Amniotic stem cell (primary cell): ENCODE measurements around the gene OR7D2.
A peak's percentile ranks its signal among the peaks of the same experiment; 100 is the strongest.
"Not testable (repeated sequence)": the region's sequence is repeated elsewhere in the genome, so short reads cannot be mapped to it uniquely, and the experiment has no call there.

Experiments used
- DNase-seq: peaks from one replicate; lab custom pipeline; 2025; lab: John Stamatoyannopoulos, UW

The OR7D2 gene

DNA sequence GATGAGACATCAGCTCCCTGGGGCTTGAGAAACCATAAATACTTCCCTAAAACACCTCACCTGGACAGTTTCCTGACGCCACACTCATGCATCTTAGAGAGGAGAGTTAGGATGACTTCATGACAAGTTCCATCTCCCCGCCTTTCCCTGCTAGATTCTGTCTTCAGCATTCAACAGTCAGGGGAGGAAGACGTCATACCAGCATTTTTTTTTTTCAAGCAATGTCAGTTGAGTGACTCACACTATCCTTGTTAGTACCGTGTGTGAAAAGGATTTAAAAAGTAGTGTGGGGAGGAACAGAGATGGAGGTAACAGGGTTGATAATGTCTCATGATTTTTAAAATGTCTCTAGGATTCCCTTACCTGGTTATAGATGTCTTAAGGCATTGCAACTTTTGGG lies at the start of gene OR7D2:
Gene OR7D2 (plus strand): TSS at position 79 of the 400 bp plus-strand sequence. CDS start 6,803 bp downstream, outside the sequence.
- DNase-seq: no peak

DNA sequence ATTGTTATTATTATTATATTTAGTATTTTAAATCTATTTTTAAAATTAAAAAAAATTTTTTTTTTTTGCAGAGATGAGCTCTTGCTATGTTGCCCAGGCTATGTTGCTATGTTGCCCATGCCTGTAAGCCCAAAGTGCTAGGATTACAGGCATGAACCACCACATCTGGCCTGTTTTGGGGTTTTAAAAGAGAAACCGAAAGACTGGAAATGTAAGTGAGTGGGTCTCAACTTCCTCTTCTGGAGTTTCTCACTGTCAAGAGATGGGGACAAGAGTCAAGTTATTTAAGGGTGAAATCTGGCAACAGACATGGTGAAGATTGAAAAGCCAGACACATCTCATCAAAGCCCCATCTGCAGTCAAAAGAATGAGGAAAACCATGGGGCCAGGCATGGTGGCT lies 47.8 kb upstream of the OR7D2 start:
- no peak for DNase-seq

DNA sequence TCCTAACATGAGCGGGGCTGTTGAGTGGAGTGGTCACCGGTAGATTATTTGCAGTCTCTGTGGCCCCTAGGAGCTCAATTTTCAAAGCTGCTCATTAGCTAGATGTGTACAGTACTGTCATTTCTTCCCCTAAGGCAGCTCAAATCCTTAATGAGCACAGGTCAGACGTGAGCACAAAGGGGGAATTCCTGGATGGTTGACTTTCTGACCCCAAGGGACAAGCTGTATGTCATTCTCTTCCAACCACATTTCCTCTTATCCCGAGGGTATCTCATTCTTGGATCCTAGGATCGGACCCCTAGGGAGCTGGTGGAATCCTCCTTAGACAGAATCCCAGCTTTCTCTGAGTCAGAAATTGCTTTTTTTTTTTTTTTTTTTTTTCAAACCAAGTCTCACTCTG lies 46.4 kb upstream of the OR7D2 start:
- DNase-seq: no peak

DNA sequence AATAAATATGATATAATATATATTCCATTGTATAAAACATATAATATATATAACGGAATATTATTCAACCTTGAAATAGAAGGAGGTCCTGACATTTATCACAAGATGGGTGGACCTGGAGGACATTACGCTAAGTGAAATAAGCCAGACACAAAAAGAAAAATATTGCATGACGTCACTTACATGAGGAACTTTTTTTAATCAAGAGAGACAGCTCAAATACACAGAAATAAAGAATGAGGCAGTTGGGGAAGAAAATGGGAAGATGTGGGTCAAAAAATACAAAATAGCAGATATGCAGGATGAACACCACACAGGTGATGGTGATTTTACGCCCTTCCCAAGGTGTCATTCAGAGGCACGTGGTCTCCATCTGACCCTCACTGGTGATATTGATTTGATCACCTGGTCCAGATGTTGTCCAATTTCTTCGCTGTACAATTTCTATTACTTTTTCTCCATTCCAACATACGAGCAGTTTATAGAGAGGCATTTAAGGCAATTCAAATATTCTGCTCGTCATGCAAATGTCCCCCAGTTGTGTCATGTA lies 39.1 kb upstream of the OR7D2 start:
- DNase-seq: no peak

DNA sequence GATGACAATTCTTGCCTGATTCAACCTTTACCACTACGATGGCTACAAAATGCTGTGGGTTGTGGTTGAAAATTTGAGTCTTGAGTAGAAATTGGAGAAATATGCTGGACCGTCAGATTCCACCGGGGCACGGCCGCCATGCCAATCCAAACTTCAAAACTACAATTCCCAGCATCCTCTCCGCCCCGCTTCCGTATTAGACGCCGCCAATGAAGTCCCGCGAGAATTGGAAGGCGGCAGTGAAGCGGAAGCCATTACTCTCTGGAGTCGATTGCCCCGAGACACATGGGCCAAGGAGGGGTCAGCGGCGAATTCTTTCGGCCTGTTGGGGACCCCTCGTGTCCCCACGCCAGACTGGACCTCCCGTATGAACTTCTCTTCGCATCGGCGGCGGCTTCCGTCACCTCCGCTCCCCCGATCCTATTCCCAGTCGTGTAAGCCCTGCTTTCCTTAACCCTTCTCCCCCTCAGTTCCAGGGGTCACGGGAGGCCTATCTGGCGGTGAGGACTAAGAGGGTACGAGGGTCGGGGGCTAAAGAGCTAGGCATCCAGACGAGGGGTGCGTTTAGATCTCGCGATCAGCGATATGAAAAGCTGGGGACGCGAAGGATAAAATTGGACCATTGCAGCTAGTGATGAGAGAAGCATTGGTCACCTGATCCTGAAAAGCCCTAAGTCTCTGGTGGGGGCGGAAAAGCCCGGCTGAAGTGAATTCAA lies 38.5 kb upstream of the OR7D2 start, which contains the start of gene ZNF317:
Gene ZNF317 (plus strand): TSS at position 239 of the 716 bp plus-strand sequence. CDS start 15,620 bp downstream, outside the sequence.
- DNase-seq: peak; percentile 83

DNA sequence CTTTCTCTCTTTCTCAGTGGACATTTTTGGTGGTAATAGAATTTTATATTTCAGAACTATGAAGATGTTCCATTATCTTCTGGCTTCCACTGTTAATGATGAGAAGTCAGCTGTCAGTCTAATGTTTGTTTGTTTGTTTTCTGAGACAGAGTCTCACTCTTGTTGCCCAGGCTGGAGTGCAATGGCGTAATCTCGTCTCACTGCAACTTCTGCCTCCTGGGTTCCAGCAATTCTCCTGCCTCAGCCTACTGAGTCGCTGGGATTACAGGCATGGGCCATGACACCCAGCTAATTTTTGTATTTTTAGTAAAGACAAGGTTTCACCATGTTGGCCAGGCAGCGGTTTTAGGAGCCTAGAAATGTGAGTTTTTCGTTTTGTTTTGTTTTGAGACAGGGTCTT lies 33.9 kb upstream of the OR7D2 start:
- DNase-seq: no peak

DNA sequence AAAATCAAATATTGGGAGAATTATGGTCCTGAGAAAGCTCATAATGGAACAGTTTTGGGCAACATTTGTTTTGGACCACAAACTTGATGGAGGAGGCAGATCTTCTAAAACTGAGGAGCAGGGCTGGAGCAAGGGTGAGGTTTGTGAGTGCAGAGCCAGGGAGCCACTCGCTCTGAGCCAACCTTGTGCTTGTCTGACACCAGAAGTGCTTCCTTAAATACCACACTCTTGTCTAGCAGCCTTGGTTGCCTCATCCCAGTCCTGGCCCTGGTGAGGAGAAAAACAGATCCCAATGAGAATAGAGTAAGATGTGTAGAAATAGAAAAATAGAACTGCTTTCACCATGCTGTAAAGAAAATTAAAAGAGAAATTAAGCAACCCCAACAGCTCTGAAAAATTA lies 31.9 kb upstream of the OR7D2 start:
- no peak for DNase-seq

DNA sequence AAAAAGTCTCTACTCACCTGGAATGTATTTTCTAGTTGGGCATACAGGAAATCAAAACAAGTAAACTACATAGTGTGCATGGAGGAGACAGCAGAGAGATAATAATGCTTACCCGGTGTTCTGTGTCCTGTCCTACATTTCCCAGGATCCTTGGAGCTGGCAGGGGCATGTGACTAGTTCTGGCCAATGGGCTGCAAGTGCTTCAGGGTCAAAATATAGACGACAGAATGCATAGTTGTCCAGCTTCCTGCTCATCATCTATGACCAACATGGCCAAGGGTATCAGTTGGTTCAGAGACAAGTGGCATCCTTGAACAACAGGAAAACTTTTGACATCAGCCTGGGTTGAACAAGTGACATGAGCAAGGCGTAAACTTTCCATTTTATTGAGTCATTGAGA lies 30.1 kb upstream of the OR7D2 start:
- DNase-seq: no peak

DNA sequence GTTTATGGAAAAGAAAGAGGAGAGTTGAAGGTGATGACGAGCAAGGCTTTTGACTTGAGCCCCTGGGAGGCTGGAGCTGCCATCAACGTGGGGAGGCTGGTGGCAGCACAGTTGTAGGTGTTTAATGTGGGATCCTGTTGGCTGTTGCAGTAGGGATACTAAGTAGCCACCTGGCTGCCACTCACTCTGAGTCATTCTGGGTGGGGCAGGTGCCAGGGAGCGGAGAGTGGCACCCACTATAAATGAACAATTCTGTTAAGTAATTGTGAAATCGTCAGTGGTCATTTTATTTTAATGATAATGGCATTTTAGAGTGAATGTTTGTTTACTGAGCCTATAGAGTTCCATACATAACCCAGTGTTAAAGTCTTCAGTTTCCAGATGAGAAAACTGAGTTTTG lies 28.8 kb upstream of the OR7D2 start:
- DNase-seq: no peak

DNA sequence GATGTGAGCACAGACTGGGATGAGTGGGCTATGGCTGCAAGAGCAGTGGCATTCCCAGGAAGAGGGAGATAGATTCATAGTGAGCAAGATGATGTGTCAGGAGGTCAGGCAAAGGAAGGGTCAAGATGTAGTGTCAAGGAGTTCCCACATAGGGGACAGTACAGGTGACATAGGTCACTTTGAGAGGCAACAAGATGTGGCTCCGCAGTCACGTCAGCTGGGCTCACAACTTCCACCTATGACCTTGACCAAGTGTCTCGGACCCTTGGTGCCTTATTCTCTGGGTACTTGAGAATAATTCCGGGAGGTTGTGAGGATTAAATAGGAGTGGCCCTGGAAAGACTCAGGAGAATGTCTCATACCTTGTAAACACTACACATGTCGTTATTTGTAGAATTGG lies 28.1 kb upstream of the OR7D2 start:
- DNase-seq: no peak

DNA sequence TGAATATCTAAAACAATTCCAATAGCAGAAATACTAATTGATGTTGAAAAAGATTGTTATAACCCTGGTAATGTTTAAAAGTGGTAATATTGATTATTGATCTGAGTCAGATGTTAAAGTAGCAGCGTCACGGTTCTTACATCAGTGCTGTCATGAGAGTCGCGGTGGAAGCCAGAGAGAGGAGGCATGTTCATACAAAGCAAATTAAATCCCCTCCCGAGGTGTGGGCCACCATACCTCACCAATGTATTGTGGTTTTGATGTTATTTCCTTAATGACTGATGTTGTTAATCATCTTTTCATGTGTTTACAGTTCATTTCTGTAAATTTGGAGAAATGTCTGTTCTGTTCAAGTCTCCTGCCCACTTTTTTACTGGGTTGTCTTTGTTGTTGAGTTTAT lies 27.4 kb upstream of the OR7D2 start:
- no peak for DNase-seq

DNA sequence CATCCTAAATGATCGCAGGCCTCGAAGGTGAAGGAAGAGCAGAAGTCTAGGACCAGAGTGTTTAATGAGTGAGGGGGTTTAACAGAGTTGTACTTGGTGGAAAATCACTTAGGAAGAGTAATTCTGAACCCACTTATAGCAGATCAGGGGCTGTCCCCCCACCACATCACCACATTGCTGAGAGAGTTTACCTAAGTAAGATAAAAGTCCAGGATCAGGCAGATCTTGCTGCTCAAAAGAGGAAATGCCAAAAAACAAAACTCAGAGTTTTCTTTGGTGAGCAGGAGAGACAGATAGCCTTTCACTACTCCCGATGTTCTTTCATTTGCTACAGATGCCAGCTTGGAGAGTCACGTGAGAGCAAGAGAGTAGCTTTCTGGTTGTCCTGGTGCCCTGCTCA lies 23.2 kb upstream of the OR7D2 start:
- DNase-seq: no peak

DNA sequence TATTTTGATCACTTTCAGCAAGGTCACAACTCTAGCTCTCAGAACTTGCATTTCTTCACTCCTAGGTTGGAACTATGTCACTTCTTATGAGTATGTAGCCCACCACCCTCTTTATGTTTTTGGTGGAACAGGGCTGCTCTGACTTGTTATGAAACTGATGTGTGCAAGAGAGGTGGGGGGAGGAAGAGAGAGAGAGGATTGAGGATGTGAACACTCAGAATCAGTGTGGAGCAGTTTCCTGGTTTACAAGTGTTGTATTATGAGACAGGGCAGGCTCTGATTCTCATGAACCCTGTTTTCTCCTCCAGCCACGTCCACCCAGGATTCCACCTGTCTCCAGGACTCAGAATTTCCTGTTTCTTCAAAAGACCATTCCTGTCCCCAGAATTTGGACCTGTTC lies 22.5 kb upstream of the OR7D2 start:
- DNase-seq: no peak

DNA sequence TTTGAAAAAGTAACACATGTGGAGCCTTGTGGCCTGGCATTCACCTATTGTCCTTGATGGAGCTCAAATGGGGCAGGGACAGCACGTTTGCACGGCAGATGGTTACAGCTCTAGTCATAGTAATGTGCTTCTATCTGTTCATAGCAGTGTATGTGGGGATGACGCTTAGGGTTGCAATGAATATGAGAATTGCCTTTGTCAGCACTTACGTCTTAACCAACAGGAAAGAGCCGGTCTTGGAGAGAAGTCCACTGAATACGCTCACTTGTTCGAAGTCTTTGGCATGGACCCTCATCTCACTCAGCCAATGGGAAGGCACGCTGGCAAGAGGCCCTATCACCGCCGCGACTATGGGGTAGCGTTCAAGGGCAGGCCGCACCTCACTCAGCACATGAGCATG lies 18.9 kb upstream of the OR7D2 start:
- no peak for DNase-seq

DNA sequence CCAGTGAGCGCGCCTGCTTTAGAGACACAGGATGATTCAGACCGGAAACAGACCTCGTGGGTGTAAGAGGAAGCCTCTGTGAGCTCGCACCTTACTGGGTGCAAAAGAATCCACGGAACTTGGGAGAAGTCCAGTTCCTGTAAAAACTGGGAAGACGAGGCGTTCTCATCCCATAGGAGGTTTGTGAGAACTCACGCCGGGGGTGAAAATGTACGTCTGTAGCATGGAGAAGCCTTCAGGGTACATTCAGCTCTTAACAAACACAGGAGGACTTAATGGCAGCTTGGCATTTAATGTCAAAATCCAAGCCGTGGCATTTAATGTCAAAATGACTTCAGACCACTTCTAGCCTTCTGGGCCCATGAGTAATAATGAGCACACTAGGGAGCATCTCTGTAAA lies 17.4 kb upstream of the OR7D2 start:
- no peak for DNase-seq

DNA sequence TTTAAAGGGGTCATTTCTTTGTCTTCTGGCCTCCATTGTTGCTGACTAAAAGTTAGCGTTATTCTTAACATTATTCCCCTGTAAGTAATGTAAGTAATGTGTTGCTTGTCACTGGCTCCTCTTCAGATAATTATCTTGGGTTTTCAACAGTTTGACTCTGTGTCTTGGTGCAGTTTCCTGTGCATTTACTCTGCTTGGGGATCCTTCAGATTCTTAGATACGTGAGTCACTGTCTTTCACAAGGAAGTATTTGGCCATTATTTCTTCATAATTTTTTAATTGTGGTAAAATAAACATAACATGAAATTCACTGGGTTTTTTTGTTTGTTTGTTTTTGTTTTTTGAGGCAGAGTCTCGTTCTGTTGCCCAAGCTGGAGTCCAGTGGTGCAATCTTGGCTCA lies 13.5 kb upstream of the OR7D2 start:
- no peak for DNase-seq

DNA sequence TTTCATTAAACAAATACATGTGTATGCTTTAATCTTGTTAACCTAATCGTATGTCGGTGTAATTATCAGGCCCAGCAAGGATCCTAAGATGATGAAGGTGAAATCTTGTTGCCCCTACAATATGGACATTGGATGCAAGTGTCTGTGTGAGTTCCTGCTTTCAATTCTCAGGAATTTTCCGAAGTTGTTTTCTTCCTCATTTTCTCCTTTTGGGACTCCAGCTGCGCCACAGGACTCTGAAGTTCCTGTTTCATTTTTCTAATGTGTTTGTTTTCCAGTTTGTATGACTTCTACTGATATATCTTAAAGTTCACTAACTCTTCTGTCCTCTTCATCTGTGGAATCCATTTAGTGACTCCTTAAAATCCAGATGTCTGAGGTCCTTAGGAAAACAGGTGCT lies 11.9 kb upstream of the OR7D2 start:
- no peak for DNase-seq

DNA sequence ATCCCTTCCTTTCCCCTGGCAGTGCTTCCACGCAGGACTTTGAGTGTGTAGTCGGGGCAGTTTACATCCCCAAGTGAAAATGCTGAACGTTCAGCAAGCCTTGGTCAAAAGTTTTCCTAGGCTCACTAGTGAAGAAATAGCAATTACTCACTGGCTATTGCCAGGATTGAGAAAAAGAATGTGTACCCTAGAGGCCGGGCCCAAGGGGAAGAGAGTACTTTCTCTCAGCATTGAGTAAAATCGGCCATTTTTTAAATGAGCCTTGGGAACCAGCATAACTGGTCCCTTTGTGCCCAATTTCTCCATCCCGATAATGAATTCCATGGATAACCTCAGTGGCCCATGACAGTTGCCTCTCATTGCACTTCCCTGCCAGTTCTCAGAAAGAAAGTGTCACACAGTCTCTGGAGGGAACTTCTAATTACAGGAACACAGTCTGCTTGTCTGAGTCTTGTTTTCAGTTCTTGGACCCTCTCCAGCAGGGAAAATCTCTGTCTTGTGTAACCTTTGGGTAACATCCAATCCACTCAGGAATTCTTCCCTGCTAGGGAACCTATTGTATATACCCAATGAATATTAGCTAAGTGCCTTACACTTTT lies 7.3 kb upstream of the OR7D2 start:
- DNase-seq: no peak

DNA sequence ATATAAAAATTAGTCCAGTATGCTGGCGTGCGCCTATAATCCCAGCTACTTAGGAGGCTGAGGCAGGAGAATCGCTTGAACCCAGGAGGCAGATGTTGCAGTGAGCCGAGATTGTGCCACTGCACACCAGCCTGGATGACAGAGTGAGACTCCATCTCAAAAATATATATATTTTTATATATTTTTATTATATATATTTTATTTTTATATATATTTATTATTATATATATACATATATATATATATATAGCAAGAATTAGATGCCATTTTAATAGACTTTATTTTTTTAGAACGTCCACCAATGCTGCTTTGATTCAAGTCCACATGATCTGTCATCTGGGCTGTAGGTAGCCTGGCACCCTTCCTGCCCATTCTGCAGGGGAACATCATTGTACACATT lies 3.5 kb upstream of the OR7D2 start:
- no peak for DNase-seq

DNA sequence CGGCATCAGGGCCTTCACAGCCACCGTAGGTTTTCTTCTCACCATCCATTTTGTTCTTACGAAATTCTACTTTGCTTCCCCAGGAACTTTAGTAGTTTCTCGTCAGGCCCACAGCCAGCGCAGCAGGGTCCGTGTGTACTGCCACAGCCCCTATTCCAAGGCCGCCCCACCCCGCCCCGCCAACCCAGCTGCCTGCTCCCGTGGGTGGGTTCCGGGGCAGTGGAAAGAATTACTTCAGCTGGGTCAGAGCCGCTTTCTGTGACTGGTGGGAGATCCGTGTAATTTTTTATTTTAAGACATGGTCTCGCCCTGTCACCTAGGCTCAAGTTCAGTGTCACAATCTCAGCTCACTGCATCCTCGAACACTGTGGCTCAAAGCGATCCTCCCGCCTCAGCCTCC lies 4.2 kb downstream of the OR7D2 start:
- no peak for DNase-seq

DNA sequence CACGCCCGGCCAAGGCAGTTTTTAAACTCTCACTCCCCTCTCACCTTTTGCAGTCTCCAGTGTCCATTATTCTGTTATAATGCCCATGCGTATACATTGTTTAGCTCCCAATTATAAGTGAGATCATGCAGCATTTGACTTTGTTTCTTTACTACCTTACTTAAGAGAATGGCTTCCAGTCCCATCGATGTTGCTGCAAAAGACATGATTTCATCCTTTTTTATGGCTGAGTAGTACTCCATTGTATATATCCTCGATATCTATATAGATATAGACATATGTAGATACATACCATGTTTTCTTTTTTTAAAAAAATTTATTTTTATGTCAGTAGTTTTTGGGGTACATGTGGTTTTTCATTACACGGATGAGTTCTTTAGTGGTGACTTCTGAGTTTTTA lies 8.4 kb downstream of the OR7D2 start:
- no peak for DNase-seq

DNA sequence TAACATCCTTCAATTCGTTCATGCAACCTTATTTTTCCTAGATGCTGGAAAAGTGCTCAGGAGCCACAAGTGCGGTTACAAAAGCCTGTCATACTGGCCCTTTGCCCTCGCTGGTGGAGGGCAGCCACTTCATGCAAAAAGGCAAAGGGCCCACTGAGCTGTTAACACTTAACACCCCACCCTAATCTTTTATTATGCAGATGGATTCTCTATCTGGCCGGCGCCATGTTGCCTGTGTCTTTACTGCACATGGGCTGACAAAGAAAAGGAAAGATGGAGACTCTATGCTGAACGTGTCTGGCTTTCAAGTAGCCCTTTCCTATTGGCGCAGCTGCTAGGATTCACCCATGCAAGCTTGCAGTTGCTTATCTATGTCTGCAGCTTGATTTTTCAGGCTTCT lies 10.8 kb downstream of the OR7D2 start:
- DNase-seq: no peak

DNA sequence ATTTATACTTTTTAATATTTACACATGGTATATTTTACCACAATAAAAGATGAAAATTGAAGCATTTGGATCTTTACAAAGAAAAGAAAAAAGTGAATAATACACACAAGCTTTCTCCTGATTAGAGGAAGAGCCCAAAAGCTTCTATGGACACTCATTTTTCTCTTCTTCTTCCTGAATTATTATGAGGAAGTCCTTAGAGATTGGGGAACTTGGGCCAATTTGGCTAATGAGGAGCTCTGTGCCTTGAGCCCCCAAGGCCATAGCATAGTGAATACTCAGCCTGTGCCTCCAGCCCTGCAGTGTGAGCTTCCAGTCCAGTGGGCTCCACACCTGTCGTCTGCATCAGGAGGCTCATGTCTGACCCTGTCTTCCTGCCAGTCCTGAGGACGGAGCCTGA lies 19.3 kb downstream of the OR7D2 start:
- not testable (repeated sequence) for DNase-seq
